Hepatic stellate cell (primary cell): Measurements from ENCODE around the gene KCNV2.

ENCODE experiments used
- DNase-seq: peaks from one replicate; pipeline ENCODE4 v3.0.0; 2011; ENCODE audit warnings: low spot score

Gene KCNV2

DNA sequence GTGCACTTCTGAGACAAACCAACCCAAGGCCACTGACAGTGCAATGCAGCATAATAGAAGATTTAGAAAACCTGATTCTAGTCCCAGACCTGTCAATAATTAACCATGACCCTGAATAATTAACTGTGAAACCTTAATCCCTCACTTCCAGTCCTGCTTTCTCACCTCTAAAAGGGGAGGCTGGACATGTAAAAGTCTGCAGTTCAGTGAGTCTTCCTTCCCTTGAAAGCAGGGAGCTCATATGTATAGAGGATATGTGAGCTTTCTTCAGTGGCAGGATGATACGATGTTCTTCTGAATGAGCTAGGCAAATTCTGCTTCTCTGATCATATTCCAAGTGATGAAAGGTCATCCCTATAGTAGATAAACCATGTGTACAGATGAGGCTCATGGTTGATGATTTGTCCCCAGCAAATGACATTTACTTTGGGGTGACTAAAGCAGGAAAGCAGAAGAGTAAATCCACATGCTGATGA is 2.9 kb downstream of the KCNV2 start:
- no peak for DNase-seq

DNA sequence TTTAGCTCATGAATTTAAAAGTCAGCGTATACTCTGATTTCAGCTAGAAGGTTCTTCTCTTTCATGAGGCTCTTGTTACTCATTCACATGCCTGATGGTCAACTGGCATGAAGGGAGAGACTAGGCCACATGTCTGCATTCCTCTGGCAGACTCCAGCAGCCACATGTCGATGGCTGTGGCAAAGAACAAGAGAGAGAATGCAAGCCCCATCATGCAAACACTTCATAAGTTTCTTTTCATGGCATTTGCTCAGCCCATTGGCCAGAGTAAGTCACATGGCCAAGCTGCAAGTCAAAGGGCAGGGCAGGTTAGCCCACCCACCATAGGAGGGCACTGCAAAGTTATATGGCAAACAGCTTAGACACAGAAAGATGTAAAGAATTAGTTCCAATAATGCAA is 5.4 kb downstream of the KCNV2 start:
- peak; percentile 8 for DNase-seq

DNA sequence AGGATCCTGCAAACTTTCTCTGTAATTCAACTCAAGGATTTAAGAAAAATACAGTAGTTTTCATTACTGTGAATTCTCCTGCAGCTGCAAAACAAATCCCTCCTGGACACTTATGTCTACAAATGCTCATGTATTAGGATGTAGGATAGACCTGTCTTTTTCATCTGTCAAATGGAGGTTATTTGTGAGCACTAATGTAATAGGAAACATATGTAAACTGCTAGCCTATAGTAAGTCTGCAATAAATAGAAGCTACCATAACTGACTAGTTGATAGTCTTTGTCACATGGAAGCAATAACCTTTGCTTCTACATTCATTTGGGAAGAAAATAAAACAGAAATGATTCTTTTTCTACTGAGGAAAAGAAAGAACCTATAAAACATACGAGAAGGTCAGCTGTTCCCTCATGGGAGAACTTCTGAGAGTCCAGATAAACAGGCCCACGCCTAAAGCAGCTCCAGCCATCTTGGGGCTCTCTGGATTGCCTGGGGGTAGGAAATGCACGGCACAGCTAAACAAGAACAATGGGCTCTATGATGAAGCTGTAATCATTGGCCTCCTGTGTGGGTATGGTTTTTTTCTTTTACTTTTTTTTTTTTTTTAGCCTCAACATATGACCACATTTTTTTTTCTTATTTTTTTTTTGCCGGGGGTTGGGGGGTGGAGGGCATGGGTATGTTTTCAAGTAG is 6.2 kb downstream of the KCNV2 start:
- no peak for DNase-seq

DNA sequence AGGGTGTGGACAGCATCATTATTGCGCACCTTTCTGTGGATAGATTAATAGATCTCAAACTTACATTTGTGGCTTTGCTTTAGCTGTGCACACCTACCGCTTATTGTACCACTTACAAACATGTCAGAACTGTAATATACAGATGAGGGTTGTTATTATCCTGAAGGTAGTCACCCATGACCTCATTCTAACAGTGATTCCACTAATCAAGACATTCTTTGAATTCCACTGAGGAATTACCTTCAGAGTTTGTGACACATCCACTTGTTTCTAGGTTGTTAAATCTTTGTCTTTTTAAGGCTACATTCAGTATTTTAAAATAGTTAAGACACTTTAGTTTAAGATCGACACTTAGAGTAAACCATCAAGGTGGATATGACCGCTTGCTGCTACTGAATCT is 7.8 kb downstream of the KCNV2 start:
- no peak for DNase-seq

DNA sequence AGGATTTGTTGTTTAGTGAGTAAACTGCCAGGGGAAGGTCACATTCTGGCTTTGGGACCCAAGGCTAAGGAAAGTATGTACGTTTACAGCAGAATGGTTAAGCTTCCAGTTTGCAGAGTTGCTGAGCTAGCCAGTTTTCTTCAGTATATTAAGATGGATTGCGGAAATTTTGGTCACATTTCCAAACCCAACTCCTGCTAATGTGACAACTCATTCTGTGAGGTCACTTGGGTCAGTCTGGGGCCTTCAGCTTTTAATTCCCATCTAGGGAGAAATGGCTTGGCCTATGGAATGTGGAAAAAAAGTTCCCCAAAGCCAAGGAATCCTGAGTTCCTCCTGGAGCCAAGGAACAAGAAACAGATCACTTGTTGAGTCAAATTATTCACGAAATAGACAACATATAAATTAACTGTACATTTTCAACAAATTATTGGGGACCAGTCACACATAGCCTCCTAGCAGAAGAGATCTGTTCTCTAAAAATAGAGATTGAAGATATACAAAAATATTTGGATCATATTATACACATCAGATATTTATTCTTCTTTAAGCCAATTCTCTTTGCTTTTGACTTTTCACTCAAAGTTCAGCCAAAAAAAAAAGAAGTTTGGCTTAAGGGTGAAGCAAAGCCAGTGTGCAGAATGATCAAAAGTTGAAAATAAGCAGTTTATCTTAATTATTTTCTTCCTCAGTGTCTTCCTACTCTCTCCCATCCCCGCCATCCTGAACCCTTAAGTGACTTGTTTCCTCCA is 8.8 kb downstream of the KCNV2 start:
- DNase-seq = no peak

DNA sequence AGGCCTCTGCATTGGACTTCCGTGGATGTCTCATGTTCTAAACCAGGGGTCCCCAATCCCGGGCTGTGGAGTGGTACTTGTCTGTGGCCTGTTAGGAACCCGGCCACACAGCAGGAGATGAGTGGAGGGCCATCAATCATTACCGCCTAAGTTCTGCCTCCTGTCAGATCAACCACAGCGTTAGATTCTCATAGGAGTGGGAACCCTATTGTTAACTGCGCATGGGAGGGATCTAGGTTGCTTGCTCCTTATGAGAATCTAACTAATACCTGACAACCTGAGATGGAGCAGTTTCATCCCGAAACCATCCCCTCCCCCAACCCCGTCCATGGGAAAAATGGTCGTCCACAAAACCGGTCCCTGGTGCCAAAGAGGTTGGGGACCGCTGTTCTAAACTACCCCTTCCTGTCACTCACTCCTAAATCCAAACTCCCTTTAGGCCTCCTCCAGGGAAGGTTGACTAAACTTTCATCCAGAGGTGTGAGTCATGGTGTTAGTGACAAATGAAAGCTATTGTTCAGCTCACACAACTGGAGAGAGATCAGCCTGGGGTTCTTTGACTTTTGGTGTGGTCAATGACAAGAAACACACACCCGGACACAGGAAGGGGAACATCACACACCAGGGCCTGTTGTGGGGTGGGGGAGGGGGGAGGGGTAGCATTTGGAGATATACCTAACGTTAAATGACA is 9.5 kb downstream of the KCNV2 start:
- DNase-seq = no peak

DNA sequence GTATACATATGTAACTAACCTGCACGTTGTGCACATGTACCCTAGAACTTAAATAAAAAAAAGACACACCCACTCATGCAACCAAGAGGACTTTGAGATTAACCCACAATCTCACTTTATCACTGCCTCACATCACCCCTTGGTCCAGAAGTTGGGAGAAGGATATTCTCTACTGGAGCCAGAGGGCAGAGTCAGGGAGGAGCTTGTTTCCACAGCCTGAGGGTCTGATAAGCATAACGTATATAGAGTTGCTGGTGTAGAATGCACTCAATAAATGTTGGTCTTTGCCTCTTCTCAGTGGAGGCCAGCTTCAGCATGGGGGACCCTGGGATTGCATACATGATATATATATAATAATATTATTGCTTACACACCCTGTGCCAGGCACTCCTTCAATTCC is 10.1 kb downstream of the KCNV2 start:
- no peak for DNase-seq

DNA sequence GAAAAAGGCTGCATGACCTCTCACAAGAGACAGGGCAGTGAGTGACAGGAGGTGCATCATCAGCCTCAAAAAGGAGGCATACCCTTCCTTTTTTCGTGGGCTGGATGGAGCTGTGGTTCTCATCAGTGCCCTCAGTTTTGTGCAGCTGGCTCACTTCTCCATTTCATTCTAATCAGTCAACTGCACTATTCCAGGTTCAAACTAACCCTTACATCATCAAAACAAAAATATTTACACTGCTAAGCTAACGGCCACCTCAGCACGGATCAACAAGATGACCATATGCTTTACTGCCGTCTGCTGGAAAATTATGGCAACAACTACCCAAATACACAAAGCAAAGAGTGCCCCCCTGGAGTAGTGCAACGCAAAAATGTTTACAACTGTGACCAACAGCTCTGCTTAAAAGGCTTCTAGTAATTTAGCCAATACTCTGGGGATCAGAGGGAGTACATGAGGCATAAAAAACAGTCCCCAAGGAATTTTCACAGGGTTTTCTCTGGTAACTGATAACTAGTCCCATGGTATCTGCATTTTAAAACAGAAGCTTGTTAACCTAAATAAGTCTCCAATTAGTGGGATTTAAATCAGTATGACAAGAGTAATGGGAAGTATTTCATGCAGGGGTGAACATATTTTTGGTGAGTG is 10.8 kb downstream of the KCNV2 start:
- DNase-seq = peak; percentile 21

DNA sequence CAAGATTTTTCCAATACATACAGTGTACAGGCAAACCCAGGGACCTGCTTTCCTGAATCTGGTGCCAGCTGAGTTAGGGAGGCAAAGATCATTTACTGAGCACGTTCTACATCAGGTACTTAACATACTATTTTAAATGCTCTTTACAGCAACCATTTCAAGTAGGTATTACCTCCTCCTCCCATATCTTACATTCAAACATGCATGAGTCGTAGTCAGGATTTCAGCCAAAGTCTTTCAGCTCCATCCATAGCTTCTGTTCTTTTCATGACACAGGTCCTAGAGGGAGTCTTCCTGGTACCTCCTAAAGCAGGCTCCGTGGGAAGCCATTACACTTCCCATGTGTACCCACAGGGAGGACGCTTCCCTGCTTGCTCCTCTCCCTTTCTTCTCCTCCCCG is 11.7 kb downstream of the KCNV2 start:
- DNase-seq = peak; percentile 8

DNA sequence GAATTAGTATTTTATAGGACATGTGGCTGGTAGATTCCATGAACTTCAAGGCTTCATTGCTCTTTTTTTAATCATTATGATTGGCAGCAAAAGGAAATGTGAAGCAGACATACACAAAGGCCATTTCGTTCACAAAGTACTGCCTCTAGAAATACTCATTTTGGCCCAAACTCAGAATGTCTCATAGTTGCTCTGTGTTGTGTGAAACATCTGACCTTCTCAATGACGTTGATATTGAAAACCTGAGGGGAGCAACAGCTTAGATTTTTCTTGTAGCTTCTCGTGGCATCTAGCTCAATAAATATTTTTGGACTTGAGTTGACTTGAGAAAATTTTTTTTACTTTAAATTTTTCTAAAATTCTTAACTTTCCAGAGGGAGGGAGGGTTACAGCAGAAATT is 12.4 kb downstream of the KCNV2 start:
- no peak for DNase-seq

DNA sequence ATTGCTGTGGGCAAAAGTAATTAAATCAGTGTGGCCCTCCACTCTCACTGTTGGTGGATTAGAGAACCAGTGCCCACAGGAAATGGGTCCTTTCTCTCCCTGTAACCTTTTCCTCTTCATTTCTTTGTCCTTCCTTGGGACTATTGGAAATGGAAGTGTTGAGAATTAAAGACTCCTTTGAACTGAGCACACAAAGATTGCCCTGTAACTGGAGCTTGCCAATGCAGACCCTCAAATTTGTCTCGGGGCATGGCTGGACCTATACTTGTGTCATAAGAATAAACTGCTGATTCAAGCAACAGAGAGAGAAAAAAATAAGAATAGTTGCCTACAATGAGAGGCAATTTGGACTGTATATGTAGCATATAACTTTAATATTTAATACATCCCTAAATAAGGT is 13.7 kb downstream of the KCNV2 start:
- DNase-seq = no peak

DNA sequence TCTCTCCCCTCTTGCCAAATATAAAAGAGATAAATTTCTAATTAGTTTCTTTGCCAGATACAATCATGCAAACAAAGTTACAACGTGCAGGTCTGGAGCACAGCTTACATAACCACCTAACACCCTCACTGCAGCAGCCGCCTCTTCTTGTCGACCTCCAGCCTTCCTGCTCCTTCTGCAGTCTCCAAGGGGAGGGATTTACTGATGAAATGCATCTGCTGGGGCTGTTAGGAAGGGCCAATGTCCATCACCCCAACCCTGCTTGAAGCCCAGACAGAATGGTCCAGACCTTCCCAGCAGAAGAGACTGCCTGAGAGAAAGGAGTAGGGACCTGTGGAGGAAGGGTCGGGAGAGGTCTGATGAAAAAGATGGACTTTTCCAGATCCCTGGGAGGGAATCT is 15.2 kb downstream of the KCNV2 start:
- no peak for DNase-seq

DNA sequence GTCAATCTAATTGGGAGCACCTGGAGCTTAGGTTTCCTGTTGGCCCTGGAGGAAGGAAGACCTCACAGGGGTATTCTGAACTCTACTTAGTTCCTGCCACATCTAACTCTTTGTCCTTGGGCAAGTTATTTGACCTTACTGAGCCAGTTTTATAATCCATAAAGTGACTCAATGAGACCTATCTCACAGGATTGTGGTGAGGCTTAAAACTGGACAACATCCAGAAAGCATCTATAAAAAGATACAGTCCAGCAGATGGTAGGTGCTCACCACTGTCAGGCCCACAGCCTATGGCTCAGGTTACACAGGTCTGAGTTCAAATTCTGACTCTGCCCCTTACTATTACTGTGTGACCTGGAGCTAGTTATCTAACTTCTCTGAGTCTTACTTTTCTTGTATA is 23.3 kb downstream of the KCNV2 start:
- DNase-seq = no peak

DNA sequence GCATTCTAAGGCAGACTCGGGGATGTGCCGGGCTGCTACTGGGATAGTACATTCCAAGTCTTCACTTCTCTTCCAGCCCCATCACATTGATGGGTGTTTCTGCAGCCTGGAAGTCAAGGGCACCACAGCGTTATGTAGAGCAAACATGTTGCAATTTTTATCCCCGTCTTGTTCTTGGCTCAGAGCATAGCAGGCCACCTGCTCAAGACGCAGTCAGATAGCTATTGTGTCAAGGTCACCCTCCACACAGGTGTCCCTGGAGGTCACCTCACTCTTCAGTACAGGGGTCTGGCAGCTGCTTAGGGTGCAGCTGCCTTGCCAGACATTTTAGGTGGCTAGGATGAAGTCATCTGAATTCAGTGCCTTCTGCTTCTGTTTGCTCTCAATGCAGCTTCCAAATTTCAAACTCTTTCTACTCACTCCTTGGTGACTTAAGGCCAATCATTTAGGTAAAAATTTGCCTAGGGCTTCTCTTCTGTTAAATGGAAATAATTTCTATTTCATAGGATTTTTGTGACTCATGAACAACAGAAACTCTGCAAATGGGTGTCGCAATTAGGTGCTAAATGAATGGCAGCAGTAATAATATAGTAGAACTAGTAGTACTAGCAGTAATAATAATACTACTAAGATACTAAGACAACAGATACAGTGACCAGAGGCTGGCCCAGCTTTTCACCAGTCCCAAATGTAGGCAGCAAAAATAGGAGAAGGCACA is 24.3 kb downstream of the KCNV2 start:
- DNase-seq = no peak

DNA sequence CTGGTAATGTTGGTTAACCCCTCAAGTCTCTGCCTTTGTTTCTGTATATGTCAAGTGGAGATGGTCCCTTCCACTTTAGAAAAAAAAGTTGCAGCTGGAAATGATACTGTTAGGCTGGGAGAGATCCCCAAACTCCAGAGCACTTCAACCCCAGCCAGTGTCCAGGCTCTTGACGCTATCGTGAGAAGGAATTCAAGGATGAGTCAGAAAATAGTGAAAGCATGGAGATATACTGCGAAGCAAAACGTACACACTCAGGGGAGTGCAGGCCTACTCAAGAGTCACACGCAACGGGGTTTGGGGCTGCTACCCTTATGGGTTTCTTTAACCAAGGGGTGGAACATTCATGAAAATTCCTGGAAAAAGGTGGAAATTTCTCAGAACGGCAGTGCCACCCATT is 24.9 kb downstream of the KCNV2 start:
- DNase-seq = no peak

DNA sequence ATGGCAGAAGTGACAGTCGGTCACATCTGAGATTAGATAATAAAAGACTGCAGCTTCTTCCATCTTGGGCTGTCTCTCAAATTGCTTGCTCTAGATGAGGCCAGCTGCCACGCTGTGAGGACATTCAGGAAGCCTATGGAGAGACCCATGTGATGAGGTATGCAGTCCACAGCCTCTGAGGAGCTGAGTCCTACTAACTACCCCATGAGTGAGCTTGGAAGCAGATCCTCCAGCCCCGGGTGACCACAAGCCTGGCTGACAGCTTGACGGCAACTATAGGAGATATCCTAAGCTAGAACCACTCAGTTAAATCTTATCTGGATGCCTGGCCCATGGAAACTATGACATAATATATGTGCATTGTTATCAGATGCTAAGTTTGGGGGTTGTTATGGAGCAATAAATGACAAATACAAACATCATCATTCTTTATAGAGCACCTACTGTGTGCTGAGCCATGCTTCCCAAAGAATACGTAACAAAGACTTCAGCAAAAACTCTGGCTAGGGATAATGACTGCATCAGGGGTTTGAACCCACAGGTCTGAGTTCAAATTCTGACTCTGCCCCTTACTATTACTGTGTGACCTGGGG is 26.7 kb downstream of the KCNV2 start:
- no peak for DNase-seq

DNA sequence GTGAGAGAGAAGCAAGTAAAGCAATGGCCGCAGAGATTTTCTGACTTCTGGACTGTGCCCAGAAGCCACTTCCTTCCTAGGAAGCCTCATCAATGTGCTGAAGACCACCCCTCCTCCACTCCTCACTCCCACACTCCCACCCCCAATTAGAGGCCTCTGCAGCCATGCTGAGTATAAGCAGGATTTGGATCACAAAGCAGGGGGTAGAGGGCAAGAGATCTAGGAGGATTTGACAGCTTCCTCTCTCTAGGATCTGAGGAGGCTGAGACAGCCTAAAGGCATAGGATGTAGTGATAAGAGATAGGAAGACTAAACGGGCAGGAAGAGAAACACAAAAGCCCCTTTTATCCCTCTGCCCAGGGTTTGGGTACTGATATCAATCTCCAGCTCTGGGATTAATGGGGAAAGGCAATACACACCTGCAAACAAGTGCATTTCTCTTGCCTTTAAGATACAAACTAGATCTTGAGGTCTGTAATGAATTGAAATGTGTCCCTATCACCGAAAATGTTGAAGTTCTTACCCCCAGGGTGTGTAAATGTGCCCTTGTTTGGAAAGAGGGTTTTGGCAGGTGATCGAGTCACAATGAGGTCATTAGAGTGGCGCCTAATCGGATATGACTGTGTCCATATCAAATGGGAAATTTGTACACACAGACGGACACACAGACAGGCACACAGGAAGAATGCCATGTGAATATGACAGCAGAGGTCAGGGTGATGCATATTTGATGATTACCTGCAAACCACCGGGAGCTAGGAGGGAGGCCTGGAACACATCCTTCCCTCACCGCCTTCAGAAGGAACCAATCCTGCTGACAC is 28.5 kb downstream of the KCNV2 start:
- no peak for DNase-seq

DNA sequence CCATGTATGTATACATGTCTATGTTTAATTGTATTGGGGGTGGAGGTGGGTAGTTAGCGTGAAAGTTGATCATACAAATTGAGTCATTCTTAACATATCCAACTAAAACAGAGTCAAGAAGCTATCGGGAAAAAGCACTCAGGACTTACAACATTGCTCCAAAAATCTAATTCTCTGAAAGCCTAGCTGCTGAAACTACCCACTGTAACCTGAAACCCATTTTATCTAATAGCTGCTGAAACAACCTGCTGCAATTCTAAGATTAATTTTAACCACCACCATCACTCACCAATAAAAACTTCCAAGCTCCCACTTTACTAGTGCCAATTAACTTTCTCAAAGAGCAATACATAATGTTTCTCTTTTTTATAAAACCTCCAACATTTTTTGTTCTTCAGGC is 32.2 kb downstream of the KCNV2 start:
- DNase-seq = no peak

DNA sequence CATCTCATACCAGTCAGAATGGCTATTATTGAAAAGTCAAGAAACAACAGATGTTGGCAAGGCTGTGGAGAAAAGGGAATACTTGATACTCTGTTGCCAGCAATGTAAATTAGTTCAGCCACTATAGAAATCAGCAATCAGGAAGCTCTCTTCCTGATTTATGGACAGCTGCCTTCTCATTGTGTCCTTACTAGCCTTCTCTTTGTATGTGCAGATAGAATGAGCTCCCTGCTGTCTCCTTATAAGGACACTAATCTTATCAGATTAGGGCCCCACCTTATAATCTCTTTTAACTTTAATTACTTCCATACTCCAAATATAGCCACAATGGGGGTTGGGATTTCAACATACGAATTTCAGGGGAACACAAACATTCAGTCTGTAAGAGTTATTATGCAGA is 38.0 kb downstream of the KCNV2 start:
- DNase-seq = no peak

DNA sequence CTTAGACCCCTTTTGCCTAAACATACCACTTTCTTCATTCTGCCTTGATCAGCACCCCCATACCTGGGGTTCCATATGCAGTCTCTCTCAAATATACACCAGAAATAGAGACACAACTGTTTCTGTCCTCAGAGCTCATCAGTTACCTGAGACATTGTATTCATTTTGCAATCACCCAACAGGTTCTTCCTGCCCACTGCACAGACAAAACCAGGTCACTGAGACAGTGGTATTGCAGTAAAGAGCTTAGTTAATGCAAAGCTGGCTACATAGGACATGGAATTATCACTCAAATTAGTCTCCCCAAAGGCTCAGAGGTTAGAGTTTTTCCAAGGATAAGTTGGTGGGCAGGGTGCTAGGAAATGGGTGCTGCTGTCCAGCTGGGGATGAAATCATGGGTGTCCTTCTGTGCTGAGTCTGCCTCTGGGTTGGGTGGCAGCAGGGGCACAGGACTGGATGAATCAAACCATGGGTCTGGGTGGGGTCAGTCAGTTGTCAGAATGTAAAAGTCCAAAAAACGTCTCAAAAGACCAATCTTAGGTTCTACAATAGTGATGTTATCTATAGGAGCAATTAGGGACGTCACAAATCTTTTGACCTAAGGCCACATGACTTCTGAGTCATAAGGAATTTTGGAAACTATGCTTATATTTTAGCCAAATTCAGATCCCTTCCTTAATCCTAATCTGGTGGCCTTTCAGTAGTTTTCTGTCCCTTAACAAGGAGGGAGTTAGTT is 41.0 kb downstream of the KCNV2 start:
- DNase-seq = no peak
